Mesothelial cell of epicardium (in vitro differentiated cells): ENCODE data around the gene TNS1. TPM values are rescaled to one million over a fixed set of nuclear protein-coding genes. Genes with fewer than 3 reads are reported as not detected.

Experiments used
- DNase-seq, 2 experiments: peaks; one replicate each; pipeline ENCODE4 v3.0.0; 2021; ENCODE audit warnings: low spot score in 2 of 2; ENCODE audit not compliant: unreplicated experiment in 2 of 2
- H3K27ac Mint-ChIP-seq: 2 replicates; pipeline ENCODE4 v1.8.0; 2021; ENCODE audit warnings: mixed read lengths
- H3K27me3 Mint-ChIP-seq: 2 replicates; pipeline ENCODE4 v1.8.0; 2021; ENCODE audit warnings: low read depth, mixed read lengths
- H3K36me3 Mint-ChIP-seq: 2 replicates; pipeline ENCODE4 v1.8.0; 2021; ENCODE audit warnings: mixed read lengths
- H3K4me1 Mint-ChIP-seq: 2 replicates; pipeline ENCODE4 v1.8.0; 2021; ENCODE audit warnings: mixed read lengths
- H3K4me3 Mint-ChIP-seq: 2 replicates; pipeline ENCODE4 v1.8.0; 2021; ENCODE audit warnings: mild to moderate bottlenecking, moderate library complexity, mixed read lengths
- H3K9me3 Mint-ChIP-seq: 2 replicates; pipeline ENCODE4 v1.8.0; 2021; ENCODE audit warnings: mixed read lengths
- total RNA-seq: library from RNA; stranded (reverse); gene quantifications from 3 replicates; pipeline ENCODE4 v1.2.1, GENCODE V29; 2021
- TF ChIP-seq, protein P1 (sequence below): fragments of 200-600 bp; sonication (generic); IDR thresholded peaks from one replicate; pipeline ENCODE4 v1.5.0; 2021; ENCODE audit warnings: antibody characterized with exemption; ENCODE audit not compliant: unreplicated experiment

TNS1 gene
- total RNA-seq, 1 donor from 2014 or later, result 130 TPM

- TF ChIP-seq, protein P1, sequence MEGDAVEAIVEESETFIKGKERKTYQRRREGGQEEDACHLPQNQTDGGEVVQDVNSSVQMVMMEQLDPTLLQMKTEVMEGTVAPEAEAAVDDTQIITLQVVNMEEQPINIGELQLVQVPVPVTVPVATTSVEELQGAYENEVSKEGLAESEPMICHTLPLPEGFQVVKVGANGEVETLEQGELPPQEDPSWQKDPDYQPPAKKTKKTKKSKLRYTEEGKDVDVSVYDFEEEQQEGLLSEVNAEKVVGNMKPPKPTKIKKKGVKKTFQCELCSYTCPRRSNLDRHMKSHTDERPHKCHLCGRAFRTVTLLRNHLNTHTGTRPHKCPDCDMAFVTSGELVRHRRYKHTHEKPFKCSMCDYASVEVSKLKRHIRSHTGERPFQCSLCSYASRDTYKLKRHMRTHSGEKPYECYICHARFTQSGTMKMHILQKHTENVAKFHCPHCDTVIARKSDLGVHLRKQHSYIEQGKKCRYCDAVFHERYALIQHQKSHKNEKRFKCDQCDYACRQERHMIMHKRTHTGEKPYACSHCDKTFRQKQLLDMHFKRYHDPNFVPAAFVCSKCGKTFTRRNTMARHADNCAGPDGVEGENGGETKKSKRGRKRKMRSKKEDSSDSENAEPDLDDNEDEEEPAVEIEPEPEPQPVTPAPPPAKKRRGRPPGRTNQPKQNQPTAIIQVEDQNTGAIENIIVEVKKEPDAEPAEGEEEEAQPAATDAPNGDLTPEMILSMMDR, result no peak
- Mint-ChIP-seq H3K36me3 (peaks cover 20% of the 10 kb centered on the region), H3K9me3 (peaks cover 55% of the 10 kb centered on the region), H3K27me3 (peaks cover 16% of the 10 kb centered on the region), H3K4me1 (no peaks in the 10 kb centered on the region), H3K27ac (no peak overlapping the region), H3K4me3 (no peak overlapping the region)
- no peak for DNase-seq
These were observed 236.4 kb downstream of the TNS1 start for GRCh38 chr2:217766356-217766755.

- Mint-ChIP-seq H3K36me3 (peaks cover 18% of the 10 kb centered on the region), H3K4me3 (no peak overlapping the region), H3K4me1 (peaks cover 2% of the 10 kb centered on the region), H3K9me3 (peaks cover 55% of the 10 kb centered on the region), H3K27me3 (no peaks in the 10 kb centered on the region), H3K27ac (no peak overlapping the region)
- TF ChIP-seq, protein P1, result no peak
- no peak for DNase-seq
These were observed 241.0 kb downstream of the TNS1 start for GRCh38 chr2:217761645-217762277.

- Mint-ChIP-seq H3K27ac (no peak overlapping the region), H3K4me1 (peaks cover 14% of the 10 kb centered on the region), H3K27me3 (peaks cover 2% of the 10 kb centered on the region)
These were observed 242.8 kb downstream of the TNS1 start for GRCh38 chr2:217759991-217760390.

GRCh38 chr2:217757108-217757463 is 245.7 kb downstream of the TNS1 start:
- no peak overlapping the region for H3K27ac Mint-ChIP-seq
- H3K9me3 Mint-ChIP-seq, result peaks cover 22% of the 10 kb centered on the region
- peaks cover 5% of the 10 kb centered on the region for H3K36me3 Mint-ChIP-seq
- TF ChIP-seq, protein P1, result no peak
- peak in 1 of 2 experiments; percentile 24 for DNase-seq
- H3K4me3 Mint-ChIP-seq, result no peak overlapping the region
- H3K27me3 Mint-ChIP-seq, result peaks cover 10% of the 10 kb centered on the region
- peaks cover 16% of the 10 kb centered on the region for H3K4me1 Mint-ChIP-seq

More at GRCh38 chr2:217759991-217760390, 242.8 kb downstream of the TNS1 start:
- Mint-ChIP-seq H3K9me3 (peaks cover 45% of the 10 kb centered on the region), H3K4me3 (no peak overlapping the region), H3K36me3 (peaks cover 17% of the 10 kb centered on the region)
- no peak for DNase-seq
- TF ChIP-seq, protein P1, result no peak

DNA sequence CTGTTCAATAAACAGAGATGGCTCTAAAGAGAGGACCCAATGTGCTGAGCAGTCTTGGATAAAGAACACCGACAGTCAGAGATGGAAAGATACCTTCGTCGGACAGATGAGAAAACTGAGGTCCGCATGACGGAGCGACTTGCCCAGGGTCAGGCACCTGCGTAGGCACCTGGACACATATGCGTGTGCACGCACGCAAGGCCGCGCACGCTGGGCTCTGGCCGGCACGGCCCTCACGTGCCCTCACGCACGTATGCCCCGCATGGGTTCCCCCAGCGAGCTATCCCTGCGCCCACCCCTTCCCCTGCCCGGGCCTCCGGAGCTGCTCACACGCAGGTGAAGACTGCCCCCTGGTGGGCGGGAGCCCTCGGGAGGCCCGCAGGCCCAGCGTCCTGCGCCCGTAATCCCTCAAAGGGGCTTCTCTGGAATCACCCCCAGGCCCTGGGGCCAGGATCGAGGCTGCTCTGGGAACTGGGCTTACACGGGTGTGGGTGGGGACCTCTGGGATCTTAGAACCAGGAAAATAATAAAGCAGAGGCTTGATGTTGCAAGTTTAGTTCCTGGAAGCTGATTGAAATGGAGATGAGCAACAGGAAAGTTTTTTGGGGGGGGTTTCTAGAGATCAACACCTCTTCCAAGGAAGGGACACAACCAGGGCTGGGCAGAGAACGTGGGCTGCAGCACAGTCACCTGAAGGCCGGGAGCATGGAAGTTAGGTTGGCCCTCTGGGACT is 246.3 kb downstream of the TNS1 start:
- Mint-ChIP-seq H3K4me3 (peak overlapping the region; percentile 59), H3K9me3 (peaks cover 19% of the 10 kb centered on the region)

More for the DNA sequence above, 246.3 kb downstream of the TNS1 start:
- Mint-ChIP-seq H3K27ac (peak overlapping the region; percentile 57), H3K4me1 (peaks cover 16% of the 10 kb centered on the region), H3K27me3 (peaks cover 14% of the 10 kb centered on the region), H3K36me3 (peaks cover 2% of the 10 kb centered on the region)
- DNase-seq, result peak; percentile 89 to 92
- TF ChIP-seq, protein P1, result peak; percentile 94
